Caco-2 (cell line): ENCODE measurements around the gene PCDHGA8. TPM values are rescaled to one million over a fixed set of nuclear protein-coding genes. Genes with fewer than 3 reads are reported as not detected.
"Not testable (repeated sequence)": the region's sequence is repeated elsewhere in the genome, so short reads cannot be mapped to it uniquely, and the experiment has no call there.

Source experiments
- BruUV-seq: library from RNA; stranded (reverse); fragments of 400-500 nt; replicated peaks from 2 replicates; lab custom pipeline; 2021; lab: Mats Ljungman, UMichigan
- CTCF ChIA-PET: fragments of 300-600 bp; sonication (Branson Sonifier 250); formaldehyde crosslinking; loops from one replicate; lab custom pipeline; 2022; ENCODE audit warnings: antibody characterized with exemption; lab: Charles Lee
- POLR2A ChIA-PET: fragments of 300-600 bp; sonication (Branson Sonifier 250); formaldehyde crosslinking; loops from one replicate; lab custom pipeline; 2022; ENCODE audit warnings: antibody characterized with exemption; lab: Charles Lee
- DNase-seq, 2 experiments: peaks; one replicate each; pipeline versions ENCODE4 v3.0.0 to v3.0.0-alpha.2; 2020 to 2022
- H3K27me3 ChIP-seq: replicated peaks from 2 replicates; pipeline ENCODE4 v1.6.0; 2011; ENCODE audit warnings: low read length; ENCODE audit not compliant: control insufficient read depth, insufficient read depth
- H3K36me3 ChIP-seq: 2 replicates; pipeline ENCODE4 v1.5.1; 2011; ENCODE audit warnings: low read length; ENCODE audit not compliant: control insufficient read depth, insufficient read depth
- H3K4me1 ChIP-seq: fragments of 250-450 bp; sonication (Bioruptor Pico); 2 replicates; pipeline ENCODE4 v1.5.1; 2020; ENCODE audit warnings: mild to moderate bottlenecking
- H3K4me3 ChIP-seq: 2 replicates; pipeline ENCODE4 v1.5.1; 2011; ENCODE audit warnings: low read depth, mild to moderate bottlenecking, control low read depth, low read length
- H3K9me3 ChIP-seq: fragments of 250-450 bp; sonication (Bioruptor Pico); 2 replicates; pipeline ENCODE4 v1.5.1; 2020; ENCODE audit warnings: mild to moderate bottlenecking, moderate library complexity
- H3K27ac Mint-ChIP-seq: one replicate; pipeline ENCODE4 v1.8.0; 2022; ENCODE audit warnings: mixed read lengths; ENCODE audit not compliant: unreplicated experiment
- H3K27me3 Mint-ChIP-seq: one replicate; pipeline ENCODE4 v1.8.0; 2022; ENCODE audit warnings: mixed read lengths; ENCODE audit not compliant: insufficient read depth, unreplicated experiment
- H3K36me3 Mint-ChIP-seq: one replicate; pipeline ENCODE4 v1.8.0; 2022; ENCODE audit warnings: mild to moderate bottlenecking, mixed read lengths; ENCODE audit not compliant: insufficient read depth, unreplicated experiment
- H3K4me1 Mint-ChIP-seq: one replicate; pipeline ENCODE4 v1.8.0; 2022; ENCODE audit warnings: low read depth, mixed read lengths; ENCODE audit not compliant: unreplicated experiment
- H3K4me3 Mint-ChIP-seq: one replicate; pipeline ENCODE4 v1.8.0; 2022; ENCODE audit warnings: mild to moderate bottlenecking, moderate library complexity, mixed read lengths; ENCODE audit not compliant: unreplicated experiment
- H3K9me3 Mint-ChIP-seq: one replicate; pipeline ENCODE4 v1.8.0; 2022; ENCODE audit warnings: mixed read lengths; ENCODE audit not compliant: unreplicated experiment
- CTCF ChIP-seq, 2 experiments: fragments of 200-600 bp in 1 of 2; IDR thresholded peaks; 1 replicate in 1 of 2; 2 replicates in 1 of 2; pipeline versions ENCODE4 v1.5.1 to v1.8.0; 2011 to 2022; ENCODE audit warnings: antibody characterized with exemption in 1 of 2, control low read depth in 1 of 2, inconsistent platforms in 1 of 2, low read depth in 1 of 2, low read length in 1 of 2, mild to moderate bottlenecking in 1 of 2, moderate library complexity in 1 of 2; ENCODE audit not compliant: insufficient read depth in 1 of 2, severe bottlenecking in 1 of 2, unreplicated experiment in 1 of 2
- intact Hi-C: fragments of 100-400 bp; cut with micrococcal nuclease; formaldehyde crosslinking; loops from one replicate; pipeline ENCODE4 v1.10.0; 2022; ENCODE audit not compliant: unreplicated experiment
- total RNA-seq: library from RNA; stranded (reverse); gene quantifications from 2 replicates; pipeline ENCODE4 v1.2.3, GENCODE V29; 2022

The PCDHGA8 gene
- total RNA-seq, 1 experiment from 2014 or later = 0.18 TPM

DNA sequence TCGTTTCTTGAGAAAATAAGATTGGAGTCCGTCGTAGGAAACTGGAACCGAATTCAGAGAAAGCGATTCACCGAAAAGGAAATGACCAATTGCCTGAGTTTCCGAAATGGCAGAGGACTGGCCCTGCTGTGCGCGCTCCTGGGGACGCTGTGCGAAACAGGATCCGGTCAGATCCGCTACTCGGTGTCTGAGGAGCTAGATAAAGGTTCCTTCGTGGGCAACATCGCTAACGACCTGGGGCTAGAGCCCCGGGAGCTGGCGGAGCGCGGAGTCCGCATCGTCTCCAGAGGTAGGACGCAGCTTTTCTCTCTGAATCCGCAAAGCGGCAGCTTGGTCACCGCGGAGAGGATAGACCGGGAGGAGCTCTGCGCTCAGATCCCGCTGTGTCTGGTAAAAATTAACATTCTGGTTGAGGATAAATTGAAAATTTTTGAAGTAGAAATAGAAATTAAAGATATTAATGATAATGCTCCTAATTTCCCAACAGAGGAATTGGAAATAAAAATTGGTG lies 48.4 kb upstream of the PCDHGA8 start:
- H3K36me3 ChIP-seq = no peaks in the 10 kb centered on the region
- no peaks in the 10 kb centered on the region for H3K27me3 ChIP-seq
- ChIA-PET POLR2A (no interaction called here), CTCF (interaction anchor here (1.3 to 1.5 kb wide), 2 partner anchors 23 to 220 kb away, joined by 3 to 5 read pairs; partner anchors contain the start of gene TAF7)
- intact Hi-C loops = no loop called here
- no peak overlapping the region for H3K4me3 Mint-ChIP-seq
- DNase-seq = no peak
- H3K9me3 ChIP-seq = no peaks in the 10 kb centered on the region; the same call in 1 of the 2 replicates
- H3K27me3 Mint-ChIP-seq = no peaks in the 10 kb centered on the region
- no peaks in the 10 kb centered on the region for H3K36me3 Mint-ChIP-seq
- no TSS peak for BruUV-seq
- peaks cover 9% of the 10 kb centered on the region for H3K9me3 Mint-ChIP-seq
- H3K4me1 ChIP-seq = no peaks in the 10 kb centered on the region
- TF ChIP-seq CTCF (IDR thresholded peaks at IDR 0.05; ENCODE audit: insufficient read depth in 1 of 2, low read depth in 1 of 2, low read length in 1 of 2, severe bottlenecking in 1 of 2, unreplicated experiment in 1 of 2) = no peak
- H3K4me3 ChIP-seq = no peak overlapping the region
- no peak overlapping the region for H3K27ac Mint-ChIP-seq
- no peaks in the 10 kb centered on the region for H3K4me1 Mint-ChIP-seq

DNA sequence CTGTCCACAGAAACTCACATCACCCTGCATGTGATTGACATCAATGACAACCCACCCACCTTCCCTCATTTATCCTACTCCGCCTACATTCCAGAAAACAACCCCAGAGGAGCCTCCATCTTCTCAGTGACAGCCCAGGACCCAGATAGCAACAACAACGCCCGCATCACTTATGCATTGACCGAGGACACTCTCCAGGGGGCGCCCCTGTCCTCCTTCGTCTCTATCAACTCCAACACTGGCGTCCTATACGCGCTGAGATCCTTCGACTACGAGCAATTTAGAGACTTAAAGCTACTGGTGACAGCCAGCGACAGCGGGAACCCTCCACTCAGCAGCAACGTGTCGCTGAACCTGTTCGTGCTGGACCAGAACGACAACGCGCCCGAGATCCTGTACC lies 47.1 kb upstream of the PCDHGA8 start:
- Mint-ChIP-seq H3K9me3 (peaks cover 9% of the 10 kb centered on the region), H3K4me3 (no peak overlapping the region), H3K36me3 (peaks cover 4% of the 10 kb centered on the region), H3K4me1 (no peaks in the 10 kb centered on the region), H3K27me3 (no peaks in the 10 kb centered on the region), H3K27ac (no peak overlapping the region)
- intact Hi-C loops = no loop called here
- BruUV-seq = no TSS peak
- ChIA-PET CTCF (no interaction called here), POLR2A (no interaction called here)
- DNase-seq = no peak
- Histone ChIP-seq H3K27me3 (no peaks in the 10 kb centered on the region), H3K9me3 (no peaks in the 10 kb centered on the region; the same call in 1 of the 2 replicates), H3K36me3 (no peaks in the 10 kb centered on the region), H3K4me1 (no peaks in the 10 kb centered on the region), H3K4me3 (no peak overlapping the region)
- no peak for TF ChIP-seq CTCF (IDR thresholded peaks at IDR 0.05; ENCODE audit: insufficient read depth in 1 of 2, low read depth in 1 of 2, low read length in 1 of 2, severe bottlenecking in 1 of 2, unreplicated experiment in 1 of 2)

GRCh38 chr5:141346017-141346416 lies 46.4 kb upstream of the PCDHGA8 start:
- H3K36me3 Mint-ChIP-seq, BruUV-seq, H3K9me3 ChIP-seq, H3K27me3 Mint-ChIP-seq, DNase-seq, H3K36me3 ChIP-seq, H3K4me1 ChIP-seq, H3K9me3 Mint-ChIP-seq, POLR2A ChIA-PET, H3K4me3 ChIP-seq, H3K4me3 Mint-ChIP-seq, H3K27me3 ChIP-seq, H3K4me1 Mint-ChIP-seq, H3K27ac Mint-ChIP-seq, intact Hi-C loops, CTCF ChIA-PET: not testable (repeated sequence)
